H1 (cell line): Measurements from ENCODE around the gene SIT1. TPM values are rescaled to one million over a fixed set of nuclear protein-coding genes. Genes with fewer than 3 reads are reported as not detected.

Experiments used
- CEBPB ChIP-seq: IDR thresholded peaks from 2 replicates; pipeline ENCODE4 v1.6.1; 2012; ENCODE audit warnings: low read depth, low read length
- GABPA ChIP-seq: IDR thresholded peaks from 2 replicates; pipeline ENCODE4 v1.6.1; 2011; ENCODE audit warnings: mild to moderate bottlenecking, low read length, moderate library complexity, borderline replicate concordance; ENCODE audit not compliant: insufficient read depth
- HDAC2 ChIP-seq, 2 experiments: fragments of 300-600 bp in 1 of 2; sonication (generic) in 1 of 2; IDR thresholded peaks; 2 replicates each; pipeline ENCODE4 v1.6.1; 2011 to 2012; ENCODE audit warnings: low read depth in 2 of 2, low read length in 2 of 2, mild to moderate bottlenecking in 2 of 2, moderate library complexity in 2 of 2, borderline replicate concordance in 1 of 2, inconsistent platforms in 1 of 2
- KDM4A ChIP-seq: IDR thresholded peaks from one replicate; pipeline ENCODE4 v1.7.1; 2012; ENCODE audit warnings: low read depth, mild to moderate bottlenecking, moderate library complexity, low read length, inconsistent platforms; ENCODE audit not compliant: severe bottlenecking
- POLR2A ChIP-seq, 2 experiments: IDR thresholded peaks; 1 replicate in 1 of 2; 2 replicates in 1 of 2; pipeline ENCODE4 v1.6.1; 2011; ENCODE audit warnings: low read depth in 2 of 2, low read length in 2 of 2, mild to moderate bottlenecking in 2 of 2; ENCODE audit errors: control extremely low read depth in 1 of 2
- SIRT6 ChIP-seq: IDR thresholded peaks from one replicate; pipeline ENCODE4 v1.7.1; 2012; ENCODE audit warnings: low read length, inconsistent platforms
- TAF1 ChIP-seq: IDR thresholded peaks from 2 replicates; pipeline ENCODE4 v1.6.1; 2011; ENCODE audit warnings: mild to moderate bottlenecking, low read depth, low read length
- TBP ChIP-seq: IDR thresholded peaks from 2 replicates; pipeline ENCODE4 v1.6.1; 2011; ENCODE audit warnings: low read depth, low read length, improper control_type of control experiment
- polyA plus RNA-seq, 7 experiments: library from polyadenylated mRNA; depleted of rRNA in 3 of 7; stranded (reverse) in 5 of 7; unstranded in 2 of 7; fragments of >200 nt in 5 of 7; fragments of 200-250 nt in 2 of 7; gene quantifications; 1 replicate in 5 of 7; 2 replicates in 1 of 7; 4 replicates in 1 of 7; pipeline versions ENCODE4 v1.2.1 to v1.2.3, GENCODE V29; 2011 to 2013; ENCODE audit warnings: missing spikeins in 2 of 7, mixed read lengths in 2 of 7
- total RNA-seq: library from RNA; stranded (reverse); fragmentation: NEBNext Ultra II Directional; extraction: Animal tissue kit (Norgen Biotek cat#: 25700); gene quantifications from 2 replicates; pipeline ENCODE4 v1.2.1, GENCODE V29; 2021
- TF ChIP-seq, protein P1 (sequence below), 3 experiments: IDR thresholded peaks; 1 replicate in 2 of 3; 2 replicates in 1 of 3; pipeline versions ENCODE4 v1.5.1 to v1.6.1; 2011; ENCODE audit warnings: low read length in 3 of 3, mild to moderate bottlenecking in 3 of 3, inconsistent platforms in 2 of 3, low read depth in 1 of 3, moderate library complexity in 1 of 3; ENCODE audit not compliant: insufficient read depth in 1 of 3; ENCODE audit errors: control extremely low read depth in 1 of 3

Gene SIT1
- total and polyA plus RNA-seq, 2 of the 8 experiments (the other 6 are each of a cell fraction or from before 2014, with no cell fraction given), result 8.2 to 12.8 TPM

DNA sequence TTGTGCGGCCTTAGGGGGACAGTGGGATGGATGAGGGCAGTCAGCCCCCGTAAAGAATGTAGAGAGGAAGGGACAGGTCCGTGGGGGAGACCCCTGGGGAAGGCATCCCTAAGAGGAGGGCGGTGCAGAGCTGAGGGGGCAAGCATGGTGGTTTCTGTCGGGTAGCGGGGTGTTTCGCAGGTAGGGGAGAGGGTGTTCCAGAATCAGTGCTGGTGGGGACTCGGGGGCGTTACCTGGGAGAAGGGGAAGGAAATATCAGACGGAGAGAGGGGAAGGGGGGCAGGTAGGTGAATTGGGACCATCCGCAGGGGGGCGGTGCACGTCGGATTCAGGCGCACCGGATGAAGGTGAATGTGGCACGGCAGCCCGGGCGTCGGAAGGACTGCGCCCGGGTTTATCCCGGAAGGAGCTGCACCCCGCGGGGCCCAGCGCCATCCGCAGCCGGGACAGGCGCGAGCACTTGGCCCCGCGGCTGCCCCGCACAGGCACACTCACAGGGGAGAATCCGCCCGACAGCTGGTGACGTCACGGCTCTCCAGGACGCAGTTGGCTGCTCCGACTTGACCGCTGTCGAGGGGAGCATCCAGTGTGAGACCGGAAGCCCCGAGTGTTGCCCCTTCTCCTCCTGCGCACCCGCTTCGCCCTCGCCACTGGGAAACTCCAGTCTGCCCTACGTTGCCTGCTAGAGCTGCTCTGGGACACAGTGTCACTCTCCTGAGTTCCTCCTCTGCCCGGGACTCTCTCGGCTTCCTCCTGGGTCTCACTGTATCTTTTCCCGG is 33.9 kb downstream of the SIT1 start (continued):
- TF ChIP-seq TAF1, result peak; percentile 47; the same call in 1 of the 2 replicates
- TF ChIP-seq KDM4A, result peak; percentile 63
- TF ChIP-seq, protein P1, sequence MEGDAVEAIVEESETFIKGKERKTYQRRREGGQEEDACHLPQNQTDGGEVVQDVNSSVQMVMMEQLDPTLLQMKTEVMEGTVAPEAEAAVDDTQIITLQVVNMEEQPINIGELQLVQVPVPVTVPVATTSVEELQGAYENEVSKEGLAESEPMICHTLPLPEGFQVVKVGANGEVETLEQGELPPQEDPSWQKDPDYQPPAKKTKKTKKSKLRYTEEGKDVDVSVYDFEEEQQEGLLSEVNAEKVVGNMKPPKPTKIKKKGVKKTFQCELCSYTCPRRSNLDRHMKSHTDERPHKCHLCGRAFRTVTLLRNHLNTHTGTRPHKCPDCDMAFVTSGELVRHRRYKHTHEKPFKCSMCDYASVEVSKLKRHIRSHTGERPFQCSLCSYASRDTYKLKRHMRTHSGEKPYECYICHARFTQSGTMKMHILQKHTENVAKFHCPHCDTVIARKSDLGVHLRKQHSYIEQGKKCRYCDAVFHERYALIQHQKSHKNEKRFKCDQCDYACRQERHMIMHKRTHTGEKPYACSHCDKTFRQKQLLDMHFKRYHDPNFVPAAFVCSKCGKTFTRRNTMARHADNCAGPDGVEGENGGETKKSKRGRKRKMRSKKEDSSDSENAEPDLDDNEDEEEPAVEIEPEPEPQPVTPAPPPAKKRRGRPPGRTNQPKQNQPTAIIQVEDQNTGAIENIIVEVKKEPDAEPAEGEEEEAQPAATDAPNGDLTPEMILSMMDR (IDR thresholded peaks at IDR 0.05; ENCODE audit: control extremely low read depth in 1 of 3, insufficient read depth in 1 of 3, low read depth in 1 of 3, low read length in 3 of 3), result peak in 2 of 3 experiments; percentile 18 to 33; a peak in 3 of 4 replicates
- TF ChIP-seq SIRT6, result no peak
- TF ChIP-seq HDAC2 (IDR thresholded peaks at IDR 0.05; ENCODE audit: borderline replicate concordance in 1 of 2, low read depth in 2 of 2, low read length in 2 of 2), result peak in 1 of 2 experiments; percentile 64; a peak in 1 of 4 replicates
- peak in 1 of 2 experiments; percentile 78; a peak in 2 of 3 replicates for TF ChIP-seq POLR2A (IDR thresholded peaks at IDR 0.05; ENCODE audit: control extremely low read depth in 1 of 2, low read depth in 2 of 2, low read length in 2 of 2)
- peak; percentile 44; the same call in 1 of the 2 replicates for TF ChIP-seq TBP
- TF ChIP-seq GABPA, result peak; percentile 83
- no peak for TF ChIP-seq CEBPB
- TF ChIP-seq, all 59 proteins: peak for 16
